Right ventricle myocardium superior (tissue), 1 donor: ENCODE results near the gene COG3. TPM values are rescaled to one million over a fixed set of nuclear protein-coding genes. Genes with fewer than 3 reads are reported as not detected.
"Not testable (repeated sequence)": the region's sequence is repeated elsewhere in the genome, so short reads cannot be mapped to it uniquely, and the experiment has no call there.

Experiments used
- ATAC-seq: fragments of 200-7000 bp; cut with Tn5 transposase; one replicate; pipeline ENCODE4 v1.9.1; 2020; ENCODE audit warnings: mild to moderate bottlenecking; ENCODE audit not compliant: poor library complexity
- DNase-seq: peaks from one replicate; pipeline ENCODE4 v3.0.0-alpha.2; 2020
- intact Hi-C: fragments of 100-400 bp; cut with DNase I; formaldehyde crosslinking; loops from one replicate; pipeline ENCODE4 v1.11.2; 2022
- long read RNA-seq: library from polyadenylated mRNA; unstranded; transcript quantifications from one replicate; pipeline ENCODE4 v2.0.0, GENCODE V29; 2021
- total RNA-seq: library from RNA; stranded (reverse); fragmentation: NEBNext Ultra II Directional; extraction: Animal tissue kit (Norgen Biotek cat#: 25700); gene quantifications from one replicate; pipeline ENCODE4 v1.2.1, GENCODE V29; 2021
- donor health status: DM: no; HTN: yes; CAD: no; lungs with severe emphysema.

Gene COG3
- 12.9 TPM for total RNA-seq
- long read RNA-seq, full-length matches to known transcripts = 18 of 27 reads
- long read RNA-seq, partial matches to known transcripts = 6 of 27 reads
- long read RNA-seq, other reads (novel, unspliced or antisense) = 3 of 27 reads

DNA sequence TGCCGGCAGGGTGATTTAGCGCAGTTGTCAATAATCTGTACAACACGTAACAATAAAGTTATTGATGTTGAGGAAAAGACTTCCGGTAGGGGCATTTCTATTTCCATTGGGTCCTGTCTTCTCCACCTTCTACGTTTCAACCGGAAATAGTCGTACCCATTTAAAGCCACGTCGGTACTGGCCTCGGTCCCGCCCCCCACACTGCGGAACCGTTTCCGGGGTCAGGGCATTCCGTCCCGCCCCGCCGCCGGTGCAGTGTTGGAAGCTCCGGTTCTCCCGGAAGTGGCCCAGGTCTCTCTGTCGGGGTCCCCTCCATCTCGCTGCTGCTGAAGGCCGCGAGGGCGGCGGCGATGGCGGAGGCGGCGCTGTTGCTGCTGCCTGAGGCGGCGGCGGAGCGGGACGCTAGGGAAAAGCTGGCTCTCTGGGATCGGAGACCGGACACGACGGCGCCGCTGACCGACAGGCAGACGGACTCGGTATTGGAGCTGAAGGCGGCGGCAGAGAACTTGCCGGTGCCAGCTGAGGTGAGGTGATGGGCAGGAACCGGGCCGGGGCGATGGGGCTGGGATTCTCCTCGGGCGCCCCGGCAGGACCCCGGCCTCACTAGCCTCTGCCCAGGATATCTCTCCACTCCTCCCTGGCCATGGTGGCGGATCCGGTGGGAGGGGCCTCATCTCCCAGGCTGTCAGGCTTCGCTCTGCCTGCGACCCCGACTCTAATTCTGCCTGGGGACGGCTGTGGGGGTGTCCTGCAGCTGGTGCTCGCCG is at the start of gene COG3:
COG3 (plus strand) TSS at position 253 of the 767 bp plus-strand sequence; CDS start at position 351, 98 bp downstream.
- peak; percentile 96 for DNase-seq
- ATAC-seq = peak; percentile 99
- intact Hi-C loops = loop anchor here (5.0 kb wide), 1 partner anchor 48 kb away; the partner anchor contains the start of gene SLC25A30

- intact Hi-C loops = loop anchor here (5.0 kb wide), 1 partner anchor 52 kb away; no protein-coding TSS in a partner anchor
- DNase-seq (no peak), ATAC-seq (no peak)
Measured at GRCh38 chr13:45415112-45415511, 49.6 kb upstream of the COG3 start.

GRCh38 chr13:45416516-45417128 is 48.1 kb upstream of the COG3 start:
- DNase-seq (no peak), ATAC-seq (no peak)
- intact Hi-C loops = loop anchor here (5.0 kb wide), 1 partner anchor 51 kb away; no protein-coding TSS in a partner anchor

DNA sequence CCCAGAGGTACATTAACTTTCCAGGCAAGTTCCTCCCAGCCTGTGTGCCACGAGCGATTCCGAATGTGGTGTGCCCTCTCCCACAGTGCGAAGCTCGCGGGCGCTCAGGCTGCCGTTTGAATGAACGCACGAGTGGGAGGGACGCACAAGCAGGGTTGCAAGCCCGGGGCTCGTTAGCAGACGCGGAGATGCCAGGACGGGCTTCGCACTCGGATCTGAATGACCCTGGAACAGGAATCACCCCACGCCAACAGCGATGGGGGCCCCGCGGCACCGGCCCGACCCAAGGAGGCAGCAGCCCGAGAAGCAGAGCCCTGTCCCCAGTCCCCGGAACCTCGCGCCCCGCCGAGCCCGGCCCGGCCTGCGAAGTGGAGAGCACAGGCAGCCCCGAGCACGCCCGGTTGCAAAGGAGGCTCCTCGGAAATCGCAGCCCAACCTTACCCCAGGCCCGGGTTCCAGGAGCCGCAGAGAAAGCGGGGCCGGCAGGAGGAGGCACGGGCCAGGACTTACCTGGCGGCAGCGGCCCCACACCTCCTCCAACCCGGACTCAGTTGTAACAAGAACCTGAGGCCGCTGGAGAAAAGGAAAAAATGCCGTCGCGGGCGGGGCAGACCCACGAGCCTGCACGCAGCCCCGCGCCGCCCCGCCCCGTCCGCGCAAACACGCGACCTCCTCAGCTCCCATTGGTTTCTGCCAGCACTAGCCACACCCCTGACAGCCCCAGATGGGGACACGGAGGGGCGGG is 46.8 kb upstream of the COG3 start, which contains the start of gene SLC25A30:
SLC25A30 (minus strand) TSS at position 584 of the 745 bp plus-strand sequence. CDS start 6,948 bp downstream, outside the sequence.
- peak; percentile 97 for DNase-seq
- ATAC-seq = peak; percentile 97
- intact Hi-C loops = loop anchor here (5.0 kb wide), 1 partner anchor 49 kb away; no protein-coding TSS in a partner anchor

- ATAC-seq, DNase-seq: not testable (repeated sequence)
- intact Hi-C loops = loop anchor here (5.0 kb wide), 1 partner anchor 48 kb away; no protein-coding TSS in a partner anchor
Measured at GRCh38 chr13:45419389-45419788, 45.4 kb upstream of the COG3 start.

DNA sequence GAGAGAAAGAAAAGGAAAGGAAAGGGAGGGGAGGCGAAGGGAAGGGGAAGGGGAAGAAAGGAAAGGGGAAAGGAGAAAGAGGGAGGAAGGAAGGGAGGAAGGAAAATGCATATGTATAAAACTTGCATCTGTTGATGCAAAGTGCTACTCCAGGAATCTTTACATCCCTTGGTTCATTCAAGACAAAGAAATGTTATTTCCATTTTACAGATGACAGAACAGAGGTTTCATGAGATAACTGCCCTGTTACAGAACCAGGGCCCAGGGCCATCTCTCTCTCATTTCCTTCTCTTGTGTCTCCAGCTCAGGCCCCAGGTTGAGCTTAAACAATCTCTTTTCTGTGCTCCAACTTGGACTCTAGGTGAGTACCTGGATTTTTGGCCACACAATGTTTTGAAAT is 44.8 kb upstream of the COG3 start:
- intact Hi-C loops = loop anchor here (5.0 kb wide), 1 partner anchor 47 kb away; no protein-coding TSS in a partner anchor
- no peak for ATAC-seq
- no peak for DNase-seq

DNA sequence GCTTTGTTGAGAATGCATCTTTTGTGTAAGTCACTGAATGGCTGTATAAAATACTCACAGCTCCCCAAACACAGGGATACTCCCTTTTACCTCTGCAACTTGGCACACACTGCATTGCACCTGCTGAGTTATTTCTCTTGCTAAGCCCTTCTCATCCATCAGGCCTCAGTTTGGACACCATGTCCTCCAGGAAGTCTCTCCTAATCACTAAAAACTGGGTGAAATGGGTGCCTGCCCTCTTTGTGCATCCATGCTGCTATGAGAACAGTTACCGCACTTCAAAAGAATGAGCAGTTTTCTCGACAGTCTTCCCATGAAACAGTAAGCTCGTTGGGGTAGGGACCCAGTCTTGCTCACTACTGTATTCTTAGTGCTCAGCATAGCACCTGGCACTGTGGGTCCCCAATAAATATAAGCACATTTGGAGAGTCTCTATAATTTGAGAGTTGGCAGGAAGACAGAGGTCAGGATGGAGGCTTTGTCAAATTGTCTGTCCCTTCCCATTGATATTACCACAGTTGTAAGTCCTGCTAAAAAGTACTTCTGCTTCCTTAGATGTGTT is 41.9 kb upstream of the COG3 start:
- ATAC-seq (no peak), DNase-seq (no peak)
- intact Hi-C loops = no loop called here

- ATAC-seq, intact Hi-C loops, DNase-seq: not testable (repeated sequence)
Measured at GRCh38 chr13:45426056-45426841, 38.5 kb upstream of the COG3 start.

DNA sequence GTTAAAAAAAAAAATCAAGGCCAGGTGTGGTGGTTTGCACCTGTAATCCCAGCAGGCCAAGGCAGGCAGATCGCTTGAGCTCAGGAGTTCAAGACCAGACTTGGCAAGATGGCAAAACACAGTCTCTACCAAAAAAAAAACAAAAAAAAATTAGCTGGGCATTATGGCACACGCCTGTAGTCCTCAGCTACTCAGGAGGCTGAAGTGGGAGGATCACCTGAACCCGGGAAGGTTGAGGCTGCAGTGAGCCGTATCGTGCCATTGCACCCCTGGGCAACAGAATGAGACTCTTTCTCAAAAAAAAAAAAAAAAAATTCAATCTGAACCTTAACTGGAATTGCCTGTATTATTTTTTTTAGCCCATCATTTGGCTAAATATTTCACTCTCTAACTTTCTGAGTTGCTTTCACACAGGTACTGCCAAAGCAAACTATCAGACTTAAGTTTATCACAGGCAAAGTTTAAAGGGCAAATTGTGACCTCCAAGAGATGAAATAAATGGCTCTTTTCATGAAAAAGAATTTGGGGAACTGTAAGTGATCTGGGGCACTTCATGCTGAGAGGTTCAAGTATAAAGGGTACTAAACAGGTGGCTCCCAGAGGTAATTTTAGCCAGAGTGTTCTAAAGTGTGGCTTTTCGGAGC is 31.9 kb upstream of the COG3 start:
- no peak for ATAC-seq
- no peak for DNase-seq
- intact Hi-C loops = no loop called here

DNA sequence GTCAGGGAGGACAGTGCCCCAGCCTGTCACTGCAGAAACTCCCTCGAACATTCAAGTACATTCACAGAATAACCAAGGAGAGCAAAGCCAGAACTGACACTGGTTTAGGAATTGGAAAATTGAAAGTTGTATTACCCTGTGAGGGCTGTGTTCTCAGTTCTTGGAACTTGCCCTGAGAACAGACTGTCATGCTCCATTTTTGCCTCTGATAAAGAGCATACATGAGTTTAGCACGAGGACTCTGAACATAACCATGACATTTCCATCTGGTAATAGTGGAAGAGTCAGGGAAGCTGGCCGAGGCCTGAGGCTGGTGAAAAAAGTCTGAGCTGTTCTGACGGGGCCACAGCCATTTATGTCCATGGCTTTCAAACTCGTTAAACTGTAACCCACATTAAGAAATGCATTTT is 31.4 kb upstream of the COG3 start:
- ATAC-seq (peak; percentile 68), DNase-seq (no peak)
- intact Hi-C loops = no loop called here

- DNase-seq = no peak
- intact Hi-C loops = no loop called here
- ATAC-seq = no peak
Measured at GRCh38 chr13:45434556-45435371, 30.0 kb upstream of the COG3 start.

GRCh38 chr13:45436332-45436731 is 28.4 kb upstream of the COG3 start:
- intact Hi-C loops = no loop called here
- DNase-seq (no peak), ATAC-seq (no peak)

- intact Hi-C loops = no loop called here
- no peak for DNase-seq
- no peak for ATAC-seq
Measured at GRCh38 chr13:45436953-45437352, 27.8 kb upstream of the COG3 start.

DNA sequence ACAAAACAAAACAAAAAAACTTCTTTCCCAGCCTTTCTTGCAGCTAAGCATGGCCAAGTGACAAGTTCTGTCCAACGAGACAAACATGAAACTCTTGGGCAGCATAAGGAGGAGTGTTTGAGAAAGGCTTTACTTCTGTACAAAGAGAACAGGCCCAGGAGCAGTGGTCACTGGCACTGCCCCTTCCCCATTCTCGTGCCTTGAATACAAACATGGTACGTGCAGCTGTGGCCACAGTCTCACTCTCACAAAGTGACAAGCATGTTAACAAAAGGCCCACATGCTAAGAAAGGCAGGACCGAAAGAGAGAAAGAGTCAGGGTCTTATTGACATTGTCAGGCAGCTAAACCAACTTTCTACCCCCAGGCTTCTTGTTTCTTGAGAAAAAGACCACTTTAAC is 26.8 kb upstream of the COG3 start:
- intact Hi-C loops = no loop called here
- DNase-seq (no peak), ATAC-seq (no peak)

- DNase-seq (no peak), ATAC-seq (no peak)
- intact Hi-C loops = no loop called here
Measured at GRCh38 chr13:45439008-45439407, 25.7 kb upstream of the COG3 start.

- ATAC-seq = peak; percentile 4
Measured at GRCh38 chr13:45439781-45440462, 24.8 kb upstream of the COG3 start.

More at GRCh38 chr13:45439781-45440462, 24.8 kb upstream of the COG3 start:
- DNase-seq = no peak
- intact Hi-C loops = no loop called here
